Osteocyte (in vitro differentiated cells): ENCODE measurements around the gene NTHL1. TPM values are rescaled to one million over a fixed set of nuclear protein-coding genes. Genes with fewer than 3 reads are reported as not detected.

Source experiments
- DNase-seq: peaks from one replicate; pipeline ENCODE4 v3.0.0; 2021; ENCODE audit warnings: mixed read lengths; ENCODE audit not compliant: unreplicated experiment; ENCODE audit errors: extremely low spot score
- H3K27ac Mint-ChIP-seq: one replicate; pipeline ENCODE4 v1.8.0; 2021; ENCODE audit warnings: mild to moderate bottlenecking, mixed read lengths; ENCODE audit not compliant: unreplicated experiment
- H3K27me3 Mint-ChIP-seq: one replicate; pipeline ENCODE4 v1.8.0; 2021; ENCODE audit warnings: mixed read lengths; ENCODE audit not compliant: unreplicated experiment
- H3K36me3 Mint-ChIP-seq: one replicate; pipeline ENCODE4 v1.8.0; 2021; ENCODE audit warnings: mixed read lengths; ENCODE audit not compliant: unreplicated experiment
- H3K4me1 Mint-ChIP-seq: one replicate; pipeline ENCODE4 v1.8.0; 2021; ENCODE audit warnings: mixed read lengths; ENCODE audit not compliant: unreplicated experiment
- H3K4me3 Mint-ChIP-seq: one replicate; pipeline ENCODE4 v1.8.0; 2021; ENCODE audit warnings: mild to moderate bottlenecking, moderate library complexity, mixed read lengths; ENCODE audit not compliant: unreplicated experiment
- H3K9me3 Mint-ChIP-seq: one replicate; pipeline ENCODE4 v1.8.0; 2021; ENCODE audit warnings: mixed read lengths; ENCODE audit not compliant: unreplicated experiment
- total RNA-seq: library from RNA; stranded (reverse); gene quantifications from 2 replicates; pipeline ENCODE4 v1.2.1, GENCODE V29; 2021
- TF ChIP-seq, protein P1 (sequence below): fragments of 200-600 bp; sonication (generic); IDR thresholded peaks from 2 replicates; pipeline ENCODE4 v1.5.0; 2021; ENCODE audit warnings: antibody characterized with exemption, mild to moderate bottlenecking, moderate library complexity

Gene NTHL1
- total RNA-seq, 1 donor from 2014 or later, result 22.2 TPM

DNA sequence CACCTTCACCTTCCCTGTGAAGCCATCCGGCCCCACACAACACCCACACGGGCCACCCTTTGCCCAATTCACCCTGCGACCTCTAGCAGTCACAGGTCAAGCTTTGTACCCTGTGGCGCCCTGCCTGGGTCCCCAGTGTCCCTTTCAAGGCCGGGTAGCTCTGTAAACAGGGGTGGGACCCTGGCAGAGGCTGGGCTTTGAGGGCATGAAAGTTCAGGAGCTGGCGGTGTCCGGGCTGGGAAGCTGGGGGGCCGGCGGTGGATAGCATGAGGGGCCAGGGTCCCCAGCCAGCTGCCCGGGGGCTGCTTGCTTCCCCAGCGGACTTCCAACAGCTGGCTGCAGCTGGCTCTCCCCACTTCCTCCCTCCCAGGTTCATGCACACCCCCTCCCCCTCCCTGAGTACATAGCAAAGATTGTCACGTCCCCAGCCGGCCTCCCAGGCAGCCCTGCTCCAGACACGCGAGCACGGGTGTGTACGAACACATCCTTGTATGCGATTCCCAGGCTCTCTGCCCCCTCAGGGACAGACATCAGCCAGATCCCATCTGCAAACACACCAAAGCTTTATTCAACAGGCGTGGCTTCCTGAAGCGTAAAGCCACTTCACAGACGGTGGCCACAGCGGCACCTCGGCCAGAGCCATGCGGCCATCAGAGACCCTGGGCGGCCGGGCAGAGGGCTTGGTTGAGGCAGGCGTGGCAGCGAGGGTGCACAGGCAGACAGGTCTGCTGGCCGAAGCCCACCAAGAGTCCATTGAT, 8.2 kb downstream of the NTHL1 start:
- TF ChIP-seq, protein P1, sequence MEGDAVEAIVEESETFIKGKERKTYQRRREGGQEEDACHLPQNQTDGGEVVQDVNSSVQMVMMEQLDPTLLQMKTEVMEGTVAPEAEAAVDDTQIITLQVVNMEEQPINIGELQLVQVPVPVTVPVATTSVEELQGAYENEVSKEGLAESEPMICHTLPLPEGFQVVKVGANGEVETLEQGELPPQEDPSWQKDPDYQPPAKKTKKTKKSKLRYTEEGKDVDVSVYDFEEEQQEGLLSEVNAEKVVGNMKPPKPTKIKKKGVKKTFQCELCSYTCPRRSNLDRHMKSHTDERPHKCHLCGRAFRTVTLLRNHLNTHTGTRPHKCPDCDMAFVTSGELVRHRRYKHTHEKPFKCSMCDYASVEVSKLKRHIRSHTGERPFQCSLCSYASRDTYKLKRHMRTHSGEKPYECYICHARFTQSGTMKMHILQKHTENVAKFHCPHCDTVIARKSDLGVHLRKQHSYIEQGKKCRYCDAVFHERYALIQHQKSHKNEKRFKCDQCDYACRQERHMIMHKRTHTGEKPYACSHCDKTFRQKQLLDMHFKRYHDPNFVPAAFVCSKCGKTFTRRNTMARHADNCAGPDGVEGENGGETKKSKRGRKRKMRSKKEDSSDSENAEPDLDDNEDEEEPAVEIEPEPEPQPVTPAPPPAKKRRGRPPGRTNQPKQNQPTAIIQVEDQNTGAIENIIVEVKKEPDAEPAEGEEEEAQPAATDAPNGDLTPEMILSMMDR, result no peak
- Mint-ChIP-seq H3K27me3 (no peaks in the 10 kb centered on the region), H3K4me3 (peak overlapping the region; percentile 51), H3K9me3 (no peaks in the 10 kb centered on the region), H3K27ac (peak overlapping the region; percentile 96), H3K4me1 (peaks cover 74% of the 10 kb centered on the region), H3K36me3 (peaks cover 2% of the 10 kb centered on the region)
- DNase-seq, result peak; percentile 95

DNA sequence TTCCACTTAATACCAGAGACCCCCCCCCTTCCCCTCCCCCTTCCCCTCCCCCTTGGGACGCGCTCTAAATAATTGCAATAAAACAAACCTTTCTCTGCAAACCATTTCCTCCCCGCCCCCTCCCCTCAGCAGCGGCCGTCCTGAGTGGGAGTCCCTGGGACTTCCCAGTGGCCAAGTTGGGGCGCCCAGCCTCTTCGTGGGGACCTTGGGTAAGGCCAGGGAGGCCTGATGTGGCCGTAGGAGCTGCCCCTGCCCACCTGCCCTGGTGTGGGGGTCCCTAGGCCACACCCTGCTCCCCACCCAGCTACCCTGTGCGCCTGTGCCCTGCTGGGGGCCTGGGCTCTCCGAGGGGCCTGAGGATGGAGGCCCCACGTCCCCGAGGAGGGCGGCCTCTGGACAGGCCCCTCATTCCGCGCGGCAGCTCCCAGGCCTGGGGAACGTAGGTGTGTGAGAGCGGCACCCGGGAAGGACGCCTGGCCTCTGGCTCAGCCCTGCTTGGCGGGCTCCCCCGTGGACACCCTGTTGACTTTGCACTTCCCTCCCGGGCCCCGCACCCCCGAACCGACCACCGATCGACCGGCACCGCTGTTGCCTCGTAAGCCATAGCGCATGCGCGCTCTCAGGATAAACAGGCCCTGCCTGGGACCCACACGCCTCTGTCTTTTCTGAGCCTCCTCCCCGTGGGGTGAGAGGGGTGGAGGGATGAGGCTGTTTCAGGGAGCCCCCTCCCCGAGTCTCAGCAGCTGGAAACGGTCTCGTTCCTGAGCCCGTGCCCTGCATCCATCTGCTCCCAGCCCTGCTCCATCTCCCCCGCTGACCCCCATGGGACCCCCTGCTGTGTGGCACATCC, 9.0 kb downstream of the NTHL1 start:
- H3K27ac Mint-ChIP-seq, result peak overlapping the region; percentile 96
- no peak for DNase-seq
- TF ChIP-seq, protein P1, result no peak

GRCh38 chr16:2037647-2038381, 9.8 kb downstream of the NTHL1 start:
- Mint-ChIP-seq H3K27me3 (no peaks in the 10 kb centered on the region), H3K9me3 (no peaks in the 10 kb centered on the region), H3K36me3 (peaks cover 2% of the 10 kb centered on the region), H3K27ac (peak overlapping the region; percentile 92), H3K4me3 (peak overlapping the region; percentile 34), H3K4me1 (peaks cover 77% of the 10 kb centered on the region)
- DNase-seq, result no peak
- TF ChIP-seq, protein P1, result no peak

More for the DNA sequence above, 9.0 kb downstream of the NTHL1 start:
- Mint-ChIP-seq H3K4me3 (peak overlapping the region; percentile 43), H3K36me3 (peaks cover 2% of the 10 kb centered on the region), H3K9me3 (no peaks in the 10 kb centered on the region), H3K27me3 (no peaks in the 10 kb centered on the region), H3K4me1 (peaks cover 79% of the 10 kb centered on the region)

- TF ChIP-seq, protein P1, result no peak
- Mint-ChIP-seq H3K9me3 (no peaks in the 10 kb centered on the region), H3K27me3 (no peaks in the 10 kb centered on the region), H3K36me3 (peaks cover 2% of the 10 kb centered on the region), H3K4me1 (peaks cover 84% of the 10 kb centered on the region), H3K4me3 (no peak overlapping the region), H3K27ac (no peak overlapping the region)
- no peak for DNase-seq
Measured at GRCh38 chr16:2037115-2037514, 10.5 kb downstream of the NTHL1 start.
